Activated CD8-positive, alpha-beta memory T cell treated with anti-CD3 and anti-CD28 coated beads, Interleukin-2, amount 50 U/mL, for 24 hours (primary cell): Measurements from ENCODE around the gene TRIM69.
"Not testable (repeated sequence)": the region's sequence is repeated elsewhere in the genome, so short reads cannot be mapped to it uniquely, and the experiment has no call there.

ENCODE experiments used
- DNase-seq: peaks from one replicate; pipeline ENCODE4 v3.0.0-alpha.2; 2020; ENCODE audit errors: extremely low read depth

Gene TRIM69

DNA sequence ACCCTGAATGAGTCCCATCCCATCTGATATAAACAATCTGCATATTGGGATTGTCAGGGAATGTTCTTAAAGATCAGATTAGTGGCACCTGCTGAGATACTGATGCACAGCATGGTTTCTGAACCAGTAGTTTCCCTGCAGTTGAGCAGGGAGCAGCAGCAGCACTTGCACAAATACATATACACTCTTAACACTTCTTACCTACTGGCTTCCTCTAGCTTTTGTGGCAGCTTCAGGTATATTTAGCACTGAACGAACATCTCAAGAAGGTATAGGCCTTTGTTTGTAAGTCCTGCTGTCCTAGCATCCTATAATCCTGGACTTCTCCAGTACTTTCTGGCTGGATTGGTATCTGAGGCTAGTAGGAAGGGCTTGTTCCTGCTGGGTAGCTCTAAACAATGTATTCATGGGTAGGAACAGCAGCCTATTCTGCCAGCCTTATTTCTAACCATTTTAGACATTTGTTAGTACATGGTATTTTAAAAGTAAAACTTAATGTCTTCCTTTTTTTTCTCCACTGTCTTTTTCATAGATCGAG lies 20.5 kb upstream of the TRIM69 start:
- DNase-seq: no peak

DNA sequence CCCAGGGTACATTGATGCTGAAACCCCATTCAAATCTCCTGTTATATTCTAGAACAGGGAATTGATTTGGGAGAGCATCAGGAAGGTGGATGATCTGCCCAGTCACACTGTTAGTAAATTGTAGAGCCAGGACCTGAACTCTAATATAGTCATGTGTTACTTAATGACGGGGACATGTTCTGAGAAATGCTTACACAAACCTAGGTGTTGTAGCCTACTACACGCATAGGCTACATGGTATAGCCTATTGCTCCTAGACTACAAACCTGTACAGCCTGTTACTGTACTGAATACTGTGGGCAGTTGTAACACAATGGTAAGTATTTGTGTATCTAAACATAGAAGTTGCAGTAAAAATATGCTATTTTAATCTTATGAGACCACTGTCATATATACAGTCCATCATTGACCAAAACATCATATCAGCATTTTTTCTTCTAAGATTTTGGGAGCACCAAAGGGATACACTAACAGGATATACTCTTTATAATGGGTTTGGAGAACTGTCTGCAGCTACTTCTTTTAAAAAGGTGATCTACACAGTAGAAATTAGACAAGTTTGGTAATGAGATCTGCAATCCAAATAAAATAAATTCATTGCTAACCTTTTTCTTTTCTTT lies 19.2 kb upstream of the TRIM69 start:
- no peak for DNase-seq

DNA sequence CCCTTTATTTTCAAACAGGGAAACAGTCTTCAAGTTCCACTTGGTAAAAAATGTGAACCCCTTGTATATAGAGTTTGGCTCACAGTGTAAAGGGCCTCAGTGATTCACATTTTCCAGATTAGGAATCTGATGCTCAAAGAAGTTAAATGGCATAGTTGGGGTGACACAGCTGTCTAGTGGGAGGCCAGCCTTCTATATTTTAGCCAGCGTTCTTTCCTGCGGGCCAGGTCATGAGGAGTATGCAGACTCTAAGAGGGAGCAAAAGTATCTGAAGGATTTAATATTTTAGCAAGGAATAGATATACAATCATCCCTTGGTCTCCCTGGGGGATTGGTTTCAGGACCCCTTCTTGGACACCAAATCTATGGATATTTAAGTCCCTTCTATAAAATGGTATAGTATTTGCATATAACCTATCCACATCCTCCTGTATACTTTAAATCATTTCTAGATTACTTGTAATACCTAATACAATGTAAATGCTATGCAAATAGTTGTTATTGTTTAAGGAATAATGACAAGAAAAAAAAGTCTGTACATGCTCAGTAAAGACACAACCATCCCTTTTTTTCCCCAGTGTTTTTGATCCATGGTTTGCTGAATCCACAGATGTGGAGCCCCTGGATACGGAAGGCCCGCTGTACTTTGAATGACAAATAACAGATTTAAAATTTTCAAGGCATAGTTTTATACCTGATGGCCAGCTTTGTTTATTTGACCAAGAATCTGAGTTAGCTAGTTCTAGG lies 18.0 kb upstream of the TRIM69 start:
- no peak for DNase-seq

DNA sequence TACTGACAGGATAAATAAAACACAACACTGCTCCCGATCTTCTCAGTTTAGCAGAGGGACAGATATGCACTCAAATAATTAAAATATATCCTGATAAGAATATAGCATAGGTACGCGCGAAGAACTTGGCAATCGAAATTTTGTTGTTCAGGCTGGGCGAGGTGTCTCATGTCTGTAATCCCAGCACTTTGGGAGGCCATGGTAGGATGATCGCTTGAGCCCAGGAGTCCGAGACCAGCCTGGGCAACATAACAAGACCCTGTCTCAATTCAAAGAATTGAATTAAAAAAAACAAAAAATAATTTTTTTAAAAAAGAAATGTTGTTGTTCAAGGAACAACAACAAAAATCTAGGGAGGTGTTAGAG lies 17.4 kb upstream of the TRIM69 start:
- DNase-seq: no peak

DNA sequence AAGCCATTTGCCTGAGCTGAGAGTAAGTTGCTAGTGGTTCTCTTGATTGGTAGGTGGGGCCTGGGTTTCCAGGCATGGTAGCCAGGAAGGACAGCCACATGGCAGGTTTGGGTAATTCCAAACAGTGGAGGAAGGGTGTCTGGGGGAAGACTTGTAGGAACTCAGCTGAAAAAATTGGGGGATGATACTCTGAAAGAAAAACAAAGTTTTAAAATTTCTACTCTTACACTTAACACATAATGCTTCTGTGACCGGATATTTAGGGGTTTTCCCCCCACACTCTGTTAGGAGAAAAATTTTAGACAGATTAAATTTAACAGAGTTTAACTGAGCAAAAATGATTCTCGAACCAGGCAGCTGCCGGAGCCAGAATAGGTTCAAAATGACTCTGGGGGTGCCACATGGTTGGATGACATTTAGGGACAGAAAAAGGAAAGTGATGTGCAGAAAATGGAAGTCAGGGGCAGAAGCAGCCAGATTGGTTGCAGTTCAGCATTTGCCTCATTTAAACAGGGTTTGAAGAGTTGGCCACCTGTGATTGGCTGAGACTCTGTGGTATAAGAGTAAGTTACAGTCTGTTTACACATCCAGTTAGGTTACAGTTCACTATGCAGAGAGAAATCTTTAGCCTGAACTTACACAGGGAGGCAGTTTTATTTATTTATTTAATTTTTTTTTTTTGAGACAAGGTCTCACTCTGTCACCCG lies 16.9 kb upstream of the TRIM69 start:
- DNase-seq: no peak

DNA sequence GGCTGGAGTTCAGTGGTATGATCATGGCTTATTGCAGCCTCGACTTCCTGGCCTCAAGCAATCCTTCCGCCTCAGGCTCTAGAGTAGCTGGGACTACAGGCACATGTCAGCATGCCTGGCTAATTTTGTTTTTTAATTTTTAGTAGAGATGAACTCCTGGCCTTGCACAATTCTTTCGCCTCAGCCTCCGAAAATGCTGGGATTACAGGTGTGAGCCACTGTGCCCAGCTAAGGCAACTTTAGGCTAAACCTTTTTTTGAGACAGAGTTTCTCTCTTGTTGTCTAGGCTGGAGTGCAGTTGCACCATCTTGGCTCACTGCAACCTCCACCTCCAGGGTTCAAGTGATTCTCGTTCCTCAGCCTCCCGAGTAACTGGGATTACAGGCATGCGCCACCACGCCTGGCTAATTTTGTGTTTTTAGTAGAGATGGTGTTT lies 16.3 kb upstream of the TRIM69 start:
- DNase-seq: not testable (repeated sequence)

DNA sequence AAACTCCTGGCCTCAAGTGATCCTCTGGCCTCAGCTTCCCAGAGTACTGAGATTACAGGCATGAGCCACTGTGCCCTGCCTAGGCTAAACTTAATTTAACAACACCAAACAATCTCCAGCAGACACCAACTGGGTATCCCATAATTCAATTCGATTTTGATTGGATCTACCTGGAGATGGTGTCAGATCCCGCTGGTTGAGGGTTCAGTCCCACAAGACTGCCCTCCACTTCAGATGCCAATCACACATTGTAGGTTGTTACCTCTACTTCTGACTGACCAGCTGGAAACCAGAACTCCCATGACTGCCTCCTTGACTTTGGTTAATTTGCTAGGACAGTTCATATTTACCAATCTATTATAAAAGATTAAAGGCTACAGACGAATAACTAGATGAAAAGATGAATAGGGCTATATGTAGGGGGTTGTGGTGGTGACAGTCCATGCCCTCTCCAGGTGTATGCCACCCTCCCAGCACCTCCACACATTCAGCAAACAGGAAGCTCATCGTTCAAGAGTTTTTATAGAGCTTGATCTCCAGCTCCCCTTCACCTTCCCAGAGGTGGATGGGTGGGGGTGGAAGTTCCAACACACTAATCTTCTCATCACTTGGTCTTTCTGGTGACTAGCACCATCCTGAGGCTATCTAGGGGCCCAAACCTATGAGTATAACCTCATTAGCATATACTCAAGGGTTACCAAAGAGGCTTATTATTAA lies 15.7 kb upstream of the TRIM69 start:
- DNase-seq: no peak

DNA sequence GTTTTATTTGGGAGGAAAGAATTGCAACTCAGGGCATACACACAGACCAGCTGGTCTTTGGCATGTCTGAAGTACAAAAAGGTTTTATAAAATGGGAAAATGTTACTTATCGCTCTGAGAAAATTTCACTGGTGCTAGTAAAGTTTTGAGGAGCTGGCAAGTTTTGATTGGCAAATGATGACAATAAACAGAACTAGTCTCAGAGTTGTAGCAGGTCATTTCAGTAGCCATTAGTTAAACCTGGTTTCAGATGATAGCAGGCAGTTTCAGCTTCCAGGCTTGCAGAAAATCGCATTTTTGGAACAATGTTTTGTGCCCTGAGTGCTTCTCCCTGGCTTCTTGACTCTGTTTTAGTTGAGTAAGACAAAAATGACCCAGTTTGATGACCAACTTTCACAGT lies 14.3 kb upstream of the TRIM69 start:
- DNase-seq: no peak

DNA sequence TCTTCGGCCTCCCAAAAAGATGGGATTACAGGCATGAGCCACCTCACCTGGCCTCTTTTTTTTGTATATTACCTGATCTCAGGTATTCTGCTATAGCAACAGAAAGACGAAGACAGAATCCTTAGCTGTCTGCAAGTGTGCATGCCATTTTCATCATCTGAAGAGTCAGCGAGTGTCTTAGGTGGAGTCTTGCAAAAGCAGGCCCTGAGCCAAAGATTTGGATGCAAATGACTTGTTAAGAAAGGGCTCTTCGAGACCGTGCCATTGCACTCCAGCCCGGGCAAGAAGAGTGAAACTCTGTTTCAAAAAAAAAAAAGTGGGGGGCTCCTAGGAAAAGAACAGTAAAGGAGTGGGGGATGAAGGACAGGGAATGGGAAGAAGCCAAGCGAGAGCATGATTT lies 10.2 kb upstream of the TRIM69 start:
- no peak for DNase-seq

DNA sequence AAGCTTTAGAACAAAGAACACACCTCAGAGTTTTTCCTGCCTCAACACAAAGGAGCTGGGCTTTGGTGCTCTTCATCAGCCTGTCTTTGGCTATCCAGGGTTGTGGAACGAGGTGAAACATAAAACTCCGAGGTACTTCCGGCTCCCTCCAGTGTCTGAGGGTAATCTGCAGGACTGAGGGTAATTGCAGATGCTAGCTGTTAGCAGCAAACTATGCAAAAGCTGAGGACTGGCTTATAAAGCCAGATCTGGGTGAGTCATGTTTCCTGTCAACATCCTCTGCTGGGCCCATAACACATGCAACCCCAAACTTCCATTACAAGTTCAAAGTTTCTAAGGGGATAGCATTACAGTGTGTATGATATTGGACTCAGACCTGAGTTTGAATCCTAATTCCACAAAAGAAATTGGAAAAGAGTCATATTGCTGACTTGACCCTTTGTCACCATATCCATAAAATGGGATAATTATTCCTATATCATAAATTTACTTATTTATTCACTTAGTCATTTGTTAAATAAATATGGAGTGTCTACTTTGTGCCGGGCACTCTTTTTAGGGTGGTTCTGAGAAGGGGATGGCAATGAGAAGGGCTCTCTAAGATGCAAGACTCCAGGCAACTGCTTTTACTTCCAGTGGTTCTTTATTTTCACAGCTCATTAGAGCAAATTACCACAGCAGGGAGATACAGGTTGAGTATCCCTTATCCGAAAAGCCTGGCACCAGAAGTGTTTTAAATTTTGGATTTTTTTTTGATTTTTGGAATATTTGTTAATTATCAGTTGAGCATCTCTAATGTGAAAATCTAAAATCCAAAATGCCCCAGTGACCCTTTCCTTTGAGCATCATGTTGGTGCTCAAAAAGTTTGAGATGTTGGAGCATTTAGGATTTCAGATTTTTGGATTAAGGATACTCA lies 9.5 kb upstream of the TRIM69 start:
- DNase-seq: no peak

DNA sequence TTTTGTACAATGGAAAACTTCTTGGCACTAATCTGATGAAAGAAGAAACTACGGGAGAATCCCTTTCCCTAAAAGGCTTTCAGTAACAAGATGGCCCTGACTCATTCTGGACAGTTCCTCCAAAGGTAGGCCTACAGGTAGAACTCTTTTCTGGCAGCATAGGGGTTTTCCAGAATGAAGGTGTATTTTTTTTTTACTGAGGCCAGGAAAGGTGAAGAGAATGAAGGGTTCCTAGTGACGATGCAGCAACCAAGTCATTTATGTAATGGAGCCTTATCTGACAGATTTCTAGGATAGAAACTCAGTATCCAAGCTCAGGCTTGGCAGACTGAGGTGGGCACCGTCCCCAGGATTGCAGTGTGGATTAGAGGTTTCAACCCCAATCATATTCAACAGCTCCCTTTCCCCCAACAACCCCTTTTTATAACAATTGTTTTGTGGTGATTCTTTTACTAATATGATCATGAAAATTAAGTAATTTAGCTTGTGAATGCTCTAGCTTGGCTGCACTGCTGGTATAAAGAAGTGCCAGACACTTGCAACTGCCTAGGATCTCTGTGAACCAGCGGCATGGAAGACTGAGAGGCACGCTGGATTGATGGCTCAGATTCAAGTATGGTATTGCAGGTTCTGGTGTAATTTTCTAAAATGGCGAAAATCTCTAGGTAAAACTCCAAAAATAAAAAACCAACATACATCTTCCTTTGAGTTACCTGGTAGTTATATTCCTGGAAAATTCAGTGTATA lies 8.7 kb upstream of the TRIM69 start:
- no peak for DNase-seq

DNA sequence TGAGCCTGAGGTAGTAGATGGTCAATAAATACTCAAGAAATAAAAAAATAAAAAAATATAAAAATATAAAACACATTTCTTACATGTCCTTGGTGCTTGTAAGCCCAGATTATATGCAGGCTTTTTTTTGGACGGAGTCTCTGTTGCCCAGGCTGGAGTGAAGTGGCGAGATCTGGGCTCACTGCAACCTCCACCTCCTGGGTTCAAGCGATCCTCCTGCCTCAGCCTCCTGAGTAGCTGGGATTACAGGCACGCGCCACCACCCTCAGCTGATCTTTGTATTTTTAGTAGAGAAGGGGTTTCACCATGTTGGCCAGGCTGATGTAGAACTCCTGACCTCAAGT lies 8.1 kb upstream of the TRIM69 start:
- not testable (repeated sequence) for DNase-seq

DNA sequence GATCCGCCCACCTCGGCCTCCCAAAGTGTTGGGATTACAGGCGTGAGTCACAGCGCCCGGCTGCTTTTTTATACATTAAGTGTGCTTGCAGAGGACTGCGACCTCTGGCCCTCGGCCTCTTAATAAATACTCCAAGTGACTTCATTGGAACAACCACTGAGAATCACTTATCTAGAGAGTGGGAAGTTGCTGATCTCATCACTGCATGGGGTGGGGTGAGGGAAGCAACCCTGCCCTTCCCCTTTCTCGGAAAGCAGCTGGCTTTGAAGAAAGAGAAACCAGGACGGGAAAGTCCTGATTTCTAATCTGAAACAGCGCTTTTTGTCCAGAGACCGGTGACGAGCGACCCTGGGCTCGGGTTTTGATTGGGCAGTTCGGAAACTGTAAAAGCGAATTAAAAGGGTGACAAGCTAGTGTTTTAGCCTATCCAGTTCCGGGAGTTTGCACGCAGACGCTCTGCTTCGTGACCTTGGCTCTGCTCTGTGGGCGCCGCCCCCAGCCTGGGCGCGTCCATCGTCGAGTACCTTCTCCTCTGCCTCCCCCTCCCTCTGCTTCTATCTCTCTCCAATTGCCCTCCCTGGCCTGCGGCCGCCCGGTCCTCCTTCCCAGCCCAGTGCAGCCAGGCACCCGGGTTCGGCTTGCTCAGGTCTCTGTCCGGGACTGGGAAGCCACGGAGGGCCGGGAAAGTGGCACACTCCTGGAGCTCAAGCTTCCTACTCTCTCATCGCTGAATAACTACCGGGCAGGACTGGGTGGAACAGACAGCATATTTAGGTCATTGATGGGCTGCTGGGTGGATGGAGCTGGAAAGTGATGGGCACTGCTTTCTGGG lies 7.5 kb upstream of the TRIM69 start:
- DNase-seq: peak; percentile 86

DNA sequence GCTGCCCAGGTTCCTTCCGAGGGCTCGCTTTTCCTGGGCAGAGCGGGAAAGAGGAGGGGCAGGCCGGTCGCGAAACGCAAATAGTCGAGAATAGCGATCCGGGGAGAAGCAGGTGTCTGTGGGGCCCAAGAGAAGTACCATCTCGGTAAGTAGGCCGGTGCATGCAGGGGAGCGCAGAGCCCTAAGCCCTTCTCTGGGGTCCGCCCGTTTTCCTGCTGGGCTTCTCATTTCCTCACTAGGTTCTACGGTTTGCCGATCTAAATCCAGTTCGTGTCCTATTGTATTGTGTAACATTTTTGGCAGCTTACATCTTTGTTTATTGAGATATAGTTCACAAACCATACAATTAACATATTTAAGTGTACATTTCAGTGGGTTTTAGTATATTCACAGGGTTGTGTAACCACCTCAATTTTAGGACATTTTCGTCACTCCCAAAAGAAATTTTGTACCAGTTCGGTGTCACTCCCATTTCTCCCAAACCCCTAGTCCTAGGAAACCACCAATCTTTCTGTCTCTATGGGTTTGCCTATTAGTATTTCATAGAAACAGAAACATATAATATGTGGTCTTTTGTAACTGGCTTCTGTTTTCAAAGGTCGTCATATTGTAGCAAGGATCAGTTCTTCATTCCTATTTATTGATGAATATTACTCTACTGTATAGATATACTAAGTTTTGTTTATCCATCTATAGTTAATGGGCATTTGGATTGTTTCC lies 6.8 kb upstream of the TRIM69 start:
- no peak for DNase-seq

DNA sequence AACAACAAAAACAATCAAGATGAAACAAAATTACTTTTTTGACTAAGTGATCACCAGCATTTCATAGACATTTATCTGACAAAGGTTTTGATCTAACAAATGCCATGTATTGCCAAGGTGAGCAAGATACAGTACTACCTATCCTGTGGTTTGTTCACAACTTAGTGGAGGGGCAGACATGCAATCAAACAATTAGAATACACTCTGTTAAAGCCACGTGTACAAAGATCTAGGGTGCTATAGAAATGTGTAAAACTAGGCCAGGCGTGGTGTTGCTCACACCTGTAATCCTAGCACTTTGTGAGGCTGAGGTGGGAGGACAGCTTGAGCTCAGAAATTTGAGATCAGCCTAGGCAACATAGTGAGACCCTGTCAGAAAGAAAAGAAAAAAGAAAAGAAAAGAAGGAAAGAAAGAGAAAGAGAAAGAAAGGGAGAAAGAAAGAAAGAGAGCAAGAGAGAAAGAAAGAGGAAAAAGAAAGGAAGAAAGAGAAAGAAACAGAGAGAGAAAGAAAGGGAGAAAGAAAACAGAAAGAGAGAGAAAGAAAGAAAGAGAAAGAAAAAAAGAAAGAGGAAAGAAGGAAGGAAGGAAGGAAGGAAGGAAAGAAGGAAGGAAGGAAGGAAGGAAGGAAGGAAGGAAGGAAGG lies 1.4 kb upstream of the TRIM69 start:
- no peak for DNase-seq

DNA sequence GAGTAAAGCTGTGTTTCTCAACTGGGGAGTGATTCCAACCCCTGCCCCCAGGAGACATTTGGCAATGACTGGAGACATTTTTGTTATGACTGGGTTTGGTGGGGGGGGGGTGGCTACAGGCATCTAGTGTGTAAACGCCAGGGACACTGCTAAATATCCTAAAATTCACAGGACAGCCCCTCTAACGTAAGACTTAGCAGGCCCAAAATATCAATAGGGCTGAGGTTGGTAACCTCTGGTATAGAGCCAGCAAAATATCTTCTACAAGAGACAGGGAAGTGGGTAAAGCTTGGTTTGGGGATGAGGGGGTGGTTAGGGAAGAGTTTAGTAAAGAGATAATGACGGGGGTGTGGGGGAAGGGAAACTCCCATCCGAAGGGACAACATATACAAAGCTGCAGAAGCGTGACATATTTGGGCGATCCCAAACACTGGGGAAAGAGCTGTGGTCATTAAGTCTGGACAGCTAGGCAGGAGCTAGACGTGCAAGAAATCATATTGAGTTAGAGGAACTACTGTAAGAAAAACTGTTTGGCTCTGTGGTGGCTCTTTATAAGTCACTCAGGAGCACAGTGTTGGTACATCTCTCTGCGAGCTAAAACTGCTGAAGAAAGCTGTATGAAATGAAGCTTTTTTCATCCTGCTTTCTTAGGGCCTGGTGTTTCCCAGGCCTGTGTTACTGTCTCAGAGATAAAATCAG lies 697 bp upstream of the TRIM69 start:
- DNase-seq: no peak

DNA sequence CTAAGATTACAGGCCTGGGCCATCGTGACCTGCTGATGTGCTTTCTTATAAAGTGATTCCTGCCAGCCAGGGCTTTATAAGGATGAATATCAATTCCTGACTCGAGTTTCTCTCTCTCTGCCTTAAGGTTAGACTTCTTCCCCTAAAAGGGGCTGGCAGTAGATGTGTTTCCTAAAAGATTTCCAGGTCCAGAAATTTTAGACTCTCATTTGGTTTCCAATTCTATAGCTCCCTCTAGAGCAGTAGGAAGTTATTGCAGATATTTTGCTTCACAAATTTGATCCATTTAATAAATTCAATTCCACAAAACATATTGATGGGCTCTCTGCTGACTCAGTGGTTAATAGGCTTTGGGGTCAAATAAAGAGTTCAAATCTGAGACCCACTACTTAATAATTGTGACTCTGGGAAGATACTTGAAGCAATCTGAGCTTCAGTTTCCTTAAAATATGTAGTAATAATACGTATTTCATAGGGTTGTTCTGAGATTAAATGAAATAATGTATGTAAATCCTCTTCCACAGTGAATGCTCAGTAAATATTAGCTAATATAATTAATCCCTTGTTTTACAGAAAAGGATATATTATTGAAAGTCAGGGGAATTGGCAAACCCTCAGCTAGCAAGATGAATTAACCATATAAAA lies 2.1 kb downstream of the TRIM69 start:
- DNase-seq: no peak
